ENCODE results near the gene SETDB1.

The SETDB1 gene

DNA sequence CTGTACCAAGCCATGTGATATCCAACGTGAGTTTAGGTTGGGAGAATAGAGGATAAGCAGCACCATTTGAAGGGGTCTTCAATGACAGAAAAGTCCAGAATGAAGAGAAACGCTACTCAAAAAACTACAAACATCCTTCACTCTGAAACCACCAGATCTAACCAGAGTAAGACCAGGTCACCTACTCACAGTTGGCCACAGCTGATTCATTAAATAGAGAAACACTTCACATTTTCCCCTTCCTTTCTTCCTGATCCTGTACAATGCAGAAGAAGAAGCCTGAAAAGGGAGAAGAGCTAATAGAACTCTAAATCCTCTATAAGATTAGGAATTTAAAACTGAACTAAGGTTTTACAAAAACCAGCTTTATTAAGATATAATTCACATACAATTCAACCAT is 19.4 kb upstream of the SETDB1 start:
- no peak overlapping the region for H3K4me3 ChIP-seq (ENCODE audit: low read depth, low read length)
- no peak for DNase-seq (ENCODE audit: low read depth)
- TF ChIP-seq, protein P1, sequence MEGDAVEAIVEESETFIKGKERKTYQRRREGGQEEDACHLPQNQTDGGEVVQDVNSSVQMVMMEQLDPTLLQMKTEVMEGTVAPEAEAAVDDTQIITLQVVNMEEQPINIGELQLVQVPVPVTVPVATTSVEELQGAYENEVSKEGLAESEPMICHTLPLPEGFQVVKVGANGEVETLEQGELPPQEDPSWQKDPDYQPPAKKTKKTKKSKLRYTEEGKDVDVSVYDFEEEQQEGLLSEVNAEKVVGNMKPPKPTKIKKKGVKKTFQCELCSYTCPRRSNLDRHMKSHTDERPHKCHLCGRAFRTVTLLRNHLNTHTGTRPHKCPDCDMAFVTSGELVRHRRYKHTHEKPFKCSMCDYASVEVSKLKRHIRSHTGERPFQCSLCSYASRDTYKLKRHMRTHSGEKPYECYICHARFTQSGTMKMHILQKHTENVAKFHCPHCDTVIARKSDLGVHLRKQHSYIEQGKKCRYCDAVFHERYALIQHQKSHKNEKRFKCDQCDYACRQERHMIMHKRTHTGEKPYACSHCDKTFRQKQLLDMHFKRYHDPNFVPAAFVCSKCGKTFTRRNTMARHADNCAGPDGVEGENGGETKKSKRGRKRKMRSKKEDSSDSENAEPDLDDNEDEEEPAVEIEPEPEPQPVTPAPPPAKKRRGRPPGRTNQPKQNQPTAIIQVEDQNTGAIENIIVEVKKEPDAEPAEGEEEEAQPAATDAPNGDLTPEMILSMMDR (IDR thresholded peaks at IDR 0.05; ENCODE audit: low read depth, low read length, missing control alignments), result no peak
- in situ Hi-C loops (cut with HindIII; ENCODE audit: low sequenced_read_pairs), result no loop called here

DNA sequence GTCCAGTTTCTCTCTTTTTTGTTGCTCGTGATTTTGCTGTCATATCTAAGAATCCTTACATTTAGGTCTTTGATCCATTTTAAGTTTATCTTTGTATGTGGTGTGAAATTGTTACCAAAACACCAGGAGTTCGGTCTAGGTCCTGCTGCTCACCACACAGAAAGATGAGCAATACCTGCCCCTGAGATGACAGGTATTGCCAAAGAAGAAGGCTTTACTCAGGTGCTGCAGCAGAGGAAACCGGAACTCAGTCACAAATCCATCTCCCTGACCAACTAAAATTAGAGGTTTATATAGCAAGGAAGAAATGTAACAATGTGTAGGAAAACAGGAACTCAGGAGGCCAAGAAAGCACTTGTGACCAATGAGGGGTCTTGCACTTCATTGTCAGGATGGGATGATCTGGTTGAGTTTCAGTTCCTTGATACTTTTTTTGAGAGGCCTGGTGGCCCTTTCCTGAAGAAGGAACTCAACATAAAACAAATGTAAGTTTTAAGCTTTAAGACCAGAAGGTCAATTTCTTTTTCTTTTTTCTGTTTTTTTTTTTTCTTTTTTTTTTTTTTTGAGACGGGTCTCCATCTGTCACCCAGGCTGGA is 16.5 kb upstream of the SETDB1 start:
- H3K4me3 ChIP-seq (ENCODE audit: low read depth, low read length), result no peak overlapping the region
- DNase-seq (ENCODE audit: low read depth), result no peak
- TF ChIP-seq, protein P1 (IDR thresholded peaks at IDR 0.05; ENCODE audit: low read depth, low read length, missing control alignments), result no peak
- in situ Hi-C loops (cut with HindIII; ENCODE audit: low sequenced_read_pairs), result no loop called here

DNA sequence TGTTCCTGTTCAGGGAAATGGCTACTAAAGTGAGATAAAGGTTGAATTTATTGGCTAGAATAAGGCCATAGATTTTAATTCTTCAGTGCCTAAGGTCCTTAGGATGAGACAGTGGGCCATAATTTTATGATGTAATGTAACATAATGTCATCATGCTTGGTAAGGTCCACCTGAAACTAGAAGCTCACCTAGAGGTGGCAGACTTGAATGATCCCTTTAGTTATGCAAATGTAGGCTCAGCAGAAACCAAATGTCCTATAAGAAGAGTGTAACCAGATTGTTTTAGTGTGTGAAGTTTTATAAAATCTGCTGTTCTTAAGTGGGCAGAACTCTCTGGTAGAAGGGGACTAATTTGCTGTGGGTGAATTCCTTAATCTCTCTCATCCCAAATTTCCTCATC is 13.5 kb upstream of the SETDB1 start:
- TF ChIP-seq, protein P1 (IDR thresholded peaks at IDR 0.05; ENCODE audit: low read depth, low read length, missing control alignments), result no peak
- in situ Hi-C loops (cut with HindIII; ENCODE audit: low sequenced_read_pairs), result no loop called here
- no peak for DNase-seq (ENCODE audit: low read depth)
- no peak overlapping the region for H3K4me3 ChIP-seq (ENCODE audit: low read depth, low read length)

DNA sequence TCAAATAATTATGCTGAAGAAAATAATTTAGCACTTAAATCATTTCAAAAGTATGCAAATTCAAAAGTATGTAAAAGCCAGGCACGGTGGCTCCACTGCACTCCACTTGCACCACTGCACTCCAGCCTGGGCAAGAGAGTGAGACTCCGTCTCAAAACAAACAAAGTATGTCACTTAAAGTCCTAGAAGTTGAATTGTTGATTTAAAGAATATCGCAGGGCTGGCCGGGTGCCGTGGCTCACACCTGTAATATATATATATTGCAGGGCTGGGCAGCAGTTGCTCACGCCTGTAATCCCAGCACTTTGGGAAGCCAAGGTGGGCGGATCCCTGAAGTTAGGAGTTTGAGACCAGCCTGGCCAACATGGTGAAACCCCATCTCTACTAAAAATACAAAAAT is 8.8 kb upstream of the SETDB1 start:
- no peak for DNase-seq (ENCODE audit: low read depth)
- H3K4me3 ChIP-seq (ENCODE audit: low read depth, low read length), result no peak overlapping the region
- in situ Hi-C loops (cut with HindIII; ENCODE audit: low sequenced_read_pairs), result no loop called here
- TF ChIP-seq, protein P1 (IDR thresholded peaks at IDR 0.05; ENCODE audit: low read depth, low read length, missing control alignments), result no peak

DNA sequence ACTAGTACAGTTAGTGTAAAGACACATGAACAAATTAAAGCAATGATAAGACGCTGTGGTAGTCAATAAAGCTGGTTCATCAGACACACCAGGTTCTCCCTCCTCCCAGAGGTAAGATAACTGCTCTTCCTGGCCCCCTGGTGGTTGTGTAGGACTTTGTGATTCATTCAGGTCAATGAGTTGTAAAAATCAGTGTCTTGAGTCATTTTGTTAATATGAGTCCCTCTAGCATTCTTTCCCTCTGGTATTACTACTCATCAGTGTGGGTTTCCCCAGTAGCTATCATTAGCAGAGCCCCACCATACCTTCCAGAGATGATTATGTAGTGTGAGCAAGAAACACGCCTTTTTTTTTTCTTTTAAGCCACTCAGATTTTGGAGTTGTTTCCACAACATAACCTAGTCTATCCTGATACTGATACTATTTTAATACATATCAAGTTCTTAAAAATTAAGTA is 3.6 kb upstream of the SETDB1 start:
- DNase-seq (ENCODE audit: low read depth), result peak; percentile 67
- in situ Hi-C loops (cut with HindIII; ENCODE audit: low sequenced_read_pairs), result no loop called here
- H3K4me3 ChIP-seq (ENCODE audit: low read depth, low read length), result no peak overlapping the region
- TF ChIP-seq, protein P1 (IDR thresholded peaks at IDR 0.05; ENCODE audit: low read depth, low read length, missing control alignments), result peak; percentile 79

DNA sequence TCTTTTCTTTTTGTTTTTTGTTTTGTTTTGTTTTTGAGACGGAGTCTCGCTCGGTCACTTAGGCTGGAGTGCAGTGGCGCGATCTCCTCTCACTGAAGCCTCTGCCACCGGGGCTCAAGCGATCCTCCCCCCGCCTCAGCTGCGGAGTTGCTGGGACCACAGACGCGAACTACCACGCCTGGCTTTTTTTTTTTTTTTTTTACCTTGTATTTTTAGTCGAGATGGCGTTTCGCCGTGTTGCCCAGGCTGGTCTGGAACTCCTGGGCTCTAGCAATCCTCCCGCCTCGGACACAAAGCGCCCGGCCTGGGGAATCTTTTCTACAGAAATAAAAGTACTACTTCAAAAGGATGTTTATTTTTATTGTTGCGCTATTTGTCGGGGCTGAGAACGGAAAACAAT is 1.1 kb upstream of the SETDB1 start:
- in situ Hi-C loops (cut with HindIII; ENCODE audit: low sequenced_read_pairs), result no loop called here
- no peak for DNase-seq (ENCODE audit: low read depth)
- no peak overlapping the region for H3K4me3 ChIP-seq (ENCODE audit: low read depth, low read length)
- TF ChIP-seq, protein P1 (IDR thresholded peaks at IDR 0.05; ENCODE audit: low read depth, low read length, missing control alignments), result no peak
